Activated naive CD4-positive, alpha-beta T cell treated with Interleukin-2 at 50 U/mL for 16 hours (primary cell): ENCODE data around the gene SLC43A2.
"Not testable (repeated sequence)": the region's sequence is repeated elsewhere in the genome, so short reads cannot be mapped to it uniquely, and the experiment has no call there.

Source experiments
- DNase-seq: peaks from one replicate; pipeline ENCODE4 v3.0.0-alpha.2; 2020

SLC43A2 gene

DNA sequence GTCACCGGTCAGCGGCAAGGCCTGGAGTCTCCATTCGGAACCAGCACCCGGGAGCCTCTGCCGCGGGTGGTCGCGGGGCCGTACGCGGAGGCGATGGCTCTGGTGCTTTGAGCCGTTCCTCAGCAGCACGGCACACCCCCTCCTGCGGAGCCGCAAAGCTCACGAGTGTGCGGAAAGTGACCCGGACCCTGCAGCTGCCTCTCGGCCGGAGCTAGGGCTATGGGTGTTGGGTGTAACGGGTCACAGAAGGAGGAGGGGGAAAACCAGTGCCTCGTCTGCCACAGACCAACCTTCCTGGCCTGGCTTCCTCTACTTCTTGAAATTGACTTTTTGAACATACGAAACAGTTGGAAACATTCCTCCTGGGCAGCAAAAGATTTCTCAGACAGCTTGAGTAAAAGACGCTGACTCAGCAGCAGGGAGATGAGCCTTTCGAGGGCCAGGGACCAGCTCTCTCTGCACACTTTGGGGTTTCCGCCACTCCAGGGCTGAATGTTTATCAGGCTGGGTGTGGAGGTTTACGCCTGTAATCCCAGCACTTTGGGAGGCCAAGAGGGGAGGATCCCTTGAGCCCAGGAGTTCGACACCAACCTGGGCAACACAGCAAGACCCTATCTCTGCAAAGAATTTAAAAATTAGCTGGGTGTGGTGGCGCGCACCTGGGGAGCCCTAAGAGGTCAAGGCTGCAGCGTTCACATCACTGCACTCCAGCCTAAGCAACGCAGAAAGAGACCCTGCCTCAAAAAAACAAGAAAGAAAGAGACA, 39.6 kb downstream of the SLC43A2 start:
- DNase-seq = no peak

- no peak for DNase-seq
These were observed 44.5 kb downstream of the SLC43A2 start for GRCh38 chr17:1584167-1584566.

DNA sequence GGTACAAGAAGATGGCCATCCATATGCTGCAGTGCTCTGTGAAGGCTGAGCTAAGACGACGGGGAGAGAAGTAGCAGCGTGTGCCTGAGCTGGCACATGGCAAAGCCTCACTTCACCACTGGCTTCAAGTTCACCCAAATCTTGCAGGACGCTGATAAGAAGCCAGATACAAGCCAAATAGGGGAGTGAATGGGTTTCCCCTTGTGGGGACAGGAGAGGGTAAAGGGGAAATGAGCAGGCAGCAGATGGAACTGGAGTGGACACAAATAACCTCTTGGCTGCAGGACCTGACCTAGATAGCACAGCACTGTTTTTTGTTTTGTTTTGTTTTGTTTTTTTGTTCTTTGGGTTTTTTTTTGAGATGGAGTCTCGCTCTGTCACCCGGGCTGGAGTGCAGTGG, 45.1 kb downstream of the SLC43A2 start:
- DNase-seq = no peak

DNA sequence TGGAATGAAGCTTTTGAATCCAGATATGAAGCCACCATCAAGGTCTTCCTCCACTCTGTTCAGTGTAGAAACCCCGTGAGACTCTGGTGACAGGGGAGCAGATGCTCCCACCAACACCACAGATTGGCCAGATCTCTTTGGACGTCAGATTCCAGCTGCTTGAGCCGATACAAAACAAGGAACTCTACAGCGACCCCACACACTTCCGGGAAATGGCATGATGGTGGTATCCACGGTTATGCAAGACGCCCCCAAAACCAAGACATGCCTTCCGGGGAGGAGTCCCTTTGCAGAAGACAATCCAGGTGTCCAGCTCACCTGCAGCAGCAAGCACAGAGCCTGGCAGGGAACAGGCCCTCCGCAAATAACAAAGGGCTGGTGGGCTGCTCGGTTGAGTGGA, 46.3 kb downstream of the SLC43A2 start:
- no peak for DNase-seq

GRCh38 chr17:1580979-1581676, 47.5 kb downstream of the SLC43A2 start:
- no peak for DNase-seq

DNA sequence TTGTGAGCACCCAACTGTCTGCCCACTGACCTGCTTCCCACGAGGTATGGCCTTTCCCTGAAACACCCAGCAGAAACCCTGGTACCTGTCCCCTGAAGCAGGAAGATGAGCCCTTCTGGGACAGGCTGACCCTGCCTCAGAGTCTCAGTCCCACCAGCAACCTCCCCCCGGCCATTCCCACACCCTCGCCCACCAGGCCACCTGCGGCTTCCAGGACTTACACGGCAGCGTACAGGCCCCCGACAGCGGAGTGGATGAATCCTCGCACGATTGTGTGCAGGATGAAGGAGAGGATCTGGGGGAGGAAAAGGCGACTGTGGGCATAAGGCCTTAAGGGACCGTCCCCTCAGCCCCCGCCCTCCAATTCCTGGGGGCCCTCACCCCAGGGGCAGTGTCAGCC, 50.6 kb downstream of the SLC43A2 start:
- no peak for DNase-seq

GRCh38 chr17:1577583-1578013, 51.0 kb downstream of the SLC43A2 start:
- no peak for DNase-seq

GRCh38 chr17:1577182-1577581, 51.5 kb downstream of the SLC43A2 start:
- DNase-seq = no peak

DNA sequence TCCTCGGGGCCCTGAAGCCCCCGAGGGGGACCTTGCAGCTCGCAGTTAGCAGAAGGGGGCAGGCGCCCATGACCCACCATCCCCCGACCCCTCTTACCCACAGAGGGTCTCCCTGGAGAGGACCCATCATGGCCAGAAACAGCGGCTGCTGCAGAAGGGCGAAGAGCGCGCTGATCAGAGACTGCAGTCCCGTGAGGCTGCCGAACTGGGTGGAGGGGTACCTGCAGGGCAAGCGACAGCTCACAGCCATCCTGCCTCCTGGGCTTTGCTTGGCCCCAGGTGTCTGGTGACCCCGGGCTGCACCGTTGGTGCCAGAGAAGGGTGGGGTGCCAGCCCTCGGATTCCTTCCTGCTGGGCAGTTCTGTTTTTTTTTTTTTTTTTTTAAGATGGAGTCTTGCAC, 52.1 kb downstream of the SLC43A2 start:
- DNase-seq = no peak

DNA sequence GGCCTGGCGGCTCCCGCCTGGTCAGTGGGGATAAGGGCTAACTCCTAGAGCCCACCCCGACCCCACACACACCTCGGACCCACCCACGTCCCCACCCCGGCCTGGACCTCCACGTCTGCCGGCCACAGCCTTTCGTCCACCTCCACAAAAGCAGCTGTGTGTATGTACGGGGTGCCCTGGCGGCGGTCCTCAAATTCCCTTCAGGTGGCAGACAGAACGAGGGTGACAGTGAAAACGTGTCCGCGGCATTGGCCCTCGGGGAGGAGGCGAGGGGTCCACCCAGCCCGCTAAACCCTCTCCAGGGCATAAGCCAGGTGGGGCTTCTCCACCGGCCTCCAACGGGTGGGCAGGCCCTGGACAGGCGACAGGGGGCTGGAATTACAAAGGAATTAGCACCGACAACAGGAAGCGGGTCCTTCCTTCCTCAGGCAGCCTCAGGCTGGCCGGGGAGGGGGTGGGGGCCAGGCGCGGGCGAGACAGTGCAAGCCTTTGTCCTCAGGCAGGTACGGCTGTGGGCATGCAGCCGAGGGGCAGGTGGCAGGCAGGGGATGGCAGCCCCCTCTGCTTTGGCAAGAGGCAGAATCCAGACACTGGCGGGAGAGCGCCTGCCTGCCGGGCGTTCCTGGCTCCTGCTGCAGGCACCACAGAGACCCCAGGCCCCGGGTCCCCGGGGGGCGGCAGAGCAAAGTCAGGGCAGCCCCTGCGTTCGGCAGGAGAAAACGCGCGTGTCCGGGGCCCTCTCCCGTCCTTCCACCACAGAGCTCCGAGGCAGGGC, 53.8 kb downstream of the SLC43A2 start:
- no peak for DNase-seq

DNA sequence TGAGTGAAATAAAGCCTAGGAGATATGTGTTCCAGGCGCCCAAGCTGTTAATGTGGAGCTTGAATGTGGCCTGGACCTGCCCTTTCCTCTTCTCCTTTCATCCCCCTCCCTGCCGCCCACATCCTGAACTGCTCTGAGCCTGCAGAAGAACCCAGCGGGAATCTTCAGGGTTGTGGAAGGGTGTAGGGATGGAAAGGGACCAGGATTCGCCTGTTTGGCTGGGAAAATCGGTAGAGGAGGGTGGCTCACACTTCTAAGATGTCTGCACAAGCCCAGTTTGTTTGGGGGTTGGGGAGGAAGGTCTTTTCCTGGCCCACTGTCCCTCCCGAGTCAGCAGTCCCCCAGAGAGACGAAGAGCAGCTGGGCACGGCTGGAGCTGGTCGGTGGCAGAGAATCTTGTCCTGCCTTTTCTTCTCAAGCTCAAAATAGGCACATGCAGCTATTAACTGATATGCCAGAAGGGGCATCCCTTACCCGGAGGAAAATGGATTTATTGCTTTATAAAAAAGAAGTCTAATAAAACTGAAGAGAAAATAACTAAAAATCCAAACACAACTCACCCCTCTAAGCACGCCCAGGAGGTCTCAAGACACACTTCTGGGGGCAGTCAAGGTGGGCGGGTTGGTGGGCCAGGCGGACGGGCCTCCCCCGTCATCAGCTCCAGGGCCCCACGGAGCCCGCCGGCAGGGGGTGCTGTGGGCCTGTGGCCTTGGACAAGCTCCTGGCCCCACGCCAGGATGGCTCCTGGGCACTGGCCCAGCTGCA, 54.5 kb downstream of the SLC43A2 start:
- DNase-seq = peak; percentile 68

- not testable (repeated sequence) for DNase-seq
These were observed 56.0 kb downstream of the SLC43A2 start for GRCh38 chr17:1572646-1573045.

GRCh38 chr17:1571341-1571704, 57.3 kb downstream of the SLC43A2 start:
- DNase-seq = no peak

GRCh38 chr17:1568950-1569810, 59.5 kb downstream of the SLC43A2 start:
- no peak for DNase-seq

DNA sequence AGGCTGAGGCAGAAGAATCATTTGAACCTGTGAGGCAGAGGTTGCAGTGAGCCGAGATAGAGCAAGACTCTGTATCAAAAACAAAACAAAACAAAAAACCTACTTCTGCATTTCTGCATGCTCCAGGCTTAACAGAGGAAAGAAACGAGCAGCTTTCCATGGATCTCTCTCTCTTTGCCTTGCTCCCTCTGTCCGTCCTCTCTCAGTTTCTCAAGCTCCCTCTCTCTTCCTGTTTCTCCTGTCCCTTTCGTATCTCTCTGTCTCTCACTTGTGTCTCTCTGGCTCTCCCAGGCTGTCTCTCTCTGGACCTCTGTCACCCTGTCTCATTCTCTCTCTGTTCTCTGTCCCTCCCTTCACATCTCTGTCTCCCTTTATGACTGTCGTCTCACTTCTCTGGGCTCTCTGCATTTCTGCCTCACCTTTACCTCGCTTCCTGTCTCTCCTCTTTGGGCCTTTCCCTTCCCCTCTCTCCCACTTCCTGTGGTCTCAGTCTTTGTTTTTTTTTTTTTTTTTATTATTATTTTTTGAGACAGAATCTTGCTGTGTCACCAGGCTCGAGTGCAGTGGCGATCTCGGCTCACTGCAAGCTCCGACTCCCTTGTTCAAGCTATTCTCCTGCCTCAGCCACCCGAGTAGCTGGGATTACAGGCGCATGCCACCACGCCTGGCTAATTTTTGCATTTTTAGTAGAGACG, 62.0 kb downstream of the SLC43A2 start:
- peak; percentile 38 for DNase-seq

GRCh38 chr17:1565877-1566276, 62.8 kb downstream of the SLC43A2 start:
- no peak for DNase-seq

- no peak for DNase-seq
These were observed 64.6 kb downstream of the SLC43A2 start for GRCh38 chr17:1563786-1564613.

- DNase-seq = not testable (repeated sequence)
These were observed 65.2 kb downstream of the SLC43A2 start for GRCh38 chr17:1563471-1563785.

DNA sequence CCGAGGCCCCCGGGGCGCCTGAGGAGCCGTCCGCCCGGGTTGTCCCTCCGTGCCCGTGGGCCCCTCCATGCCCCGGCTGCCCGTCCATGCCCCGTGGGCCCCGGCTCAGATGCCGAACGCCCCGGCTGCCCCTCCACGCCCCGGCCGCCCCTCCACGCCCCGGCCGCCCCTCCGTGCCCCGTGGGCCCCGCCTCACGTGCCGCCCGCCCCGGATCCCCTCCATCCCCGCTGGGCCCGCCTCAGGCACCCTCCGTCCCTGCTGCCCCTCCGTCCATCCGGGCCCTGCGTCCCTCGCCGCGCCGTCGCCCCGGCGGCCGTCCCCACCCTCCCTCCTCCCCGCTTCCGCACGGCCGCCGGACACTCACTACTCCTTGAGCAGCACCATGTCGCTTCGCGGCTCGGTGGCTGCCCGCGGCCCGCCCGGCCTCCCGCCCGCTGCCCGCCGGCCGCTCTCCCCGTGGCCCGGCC, 66.4 kb downstream of the SLC43A2 start:
- no peak for DNase-seq

DNA sequence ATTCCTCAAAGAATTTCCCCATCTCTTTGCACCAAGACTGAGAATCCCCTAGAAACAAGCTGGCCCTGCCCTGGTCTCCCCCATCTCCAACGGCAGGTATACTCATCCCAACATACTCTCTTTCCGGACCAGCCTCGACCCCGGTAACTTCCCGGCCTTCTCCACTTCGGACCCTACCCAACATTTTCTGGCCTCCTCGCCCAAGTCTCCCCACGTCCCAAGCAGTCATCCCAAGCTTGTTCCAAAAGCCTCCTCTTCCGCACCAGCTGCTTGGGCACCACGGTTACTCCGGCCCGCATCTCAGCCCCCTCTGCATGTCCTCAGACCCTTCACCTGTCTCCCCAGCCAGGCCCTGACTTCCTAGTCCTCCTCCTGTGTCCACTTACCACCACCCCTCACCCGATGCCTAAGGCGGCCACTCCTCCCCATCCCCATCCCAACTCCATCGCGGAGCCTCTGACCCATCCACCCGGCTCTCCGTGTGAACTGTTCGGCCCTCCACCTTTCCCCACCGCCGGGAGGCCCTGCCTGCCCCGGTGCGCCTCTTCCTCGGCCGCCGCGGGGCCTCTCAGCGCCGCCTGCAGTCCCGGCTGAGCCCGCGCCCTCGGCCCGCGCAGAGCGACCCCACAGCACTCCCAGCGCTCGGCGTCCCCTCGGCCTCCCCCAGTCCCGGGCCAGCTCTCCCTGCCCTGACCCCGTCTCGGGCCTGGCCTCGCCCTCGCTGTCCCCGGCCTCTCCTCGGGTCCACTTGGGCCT, 67.0 kb downstream of the SLC43A2 start:
- DNase-seq = peak; percentile 44
